GM23338 (cell line): ENCODE measurements around the gene SASS6. TPM values are rescaled to one million over a fixed set of nuclear protein-coding genes. Genes with fewer than 3 reads are reported as not detected.

Source experiments
- ATAC-seq: fragments of 200-7000 bp; cut with Tn5 transposase; 3 replicates; pipeline ENCODE4 v1.9.1; 2020
- DNase-seq: peaks from one replicate; pipeline ENCODE4 v3.0.0-alpha.2; 2015; ENCODE audit warnings: low spot score
- H2AFZ ChIP-seq: fragments of 200-600 bp; sonication (generic); 2 replicates; pipeline ENCODE4 v1.8.0; 2016; ENCODE audit warnings: antibody characterized with exemption, mild to moderate bottlenecking, moderate library complexity
- H3F3A ChIP-seq: fragments of 200-600 bp; sonication (generic); replicated peaks from 2 replicates; pipeline ENCODE4 v1.8.0; 2017; ENCODE audit warnings: antibody characterized with exemption, mixed run types, low read depth
- H3K27ac ChIP-seq: fragments of 200-600 bp; sonication (generic); 2 replicates; pipeline ENCODE4 v1.6.1; 2016; ENCODE audit warnings: low read depth
- H3K27me3 ChIP-seq: fragments of 200-600 bp; sonication (generic); 2 replicates; pipeline ENCODE4 v1.8.0; 2016; ENCODE audit warnings: mild to moderate bottlenecking, mixed run types, moderate library complexity; ENCODE audit not compliant: insufficient read depth
- H3K36me3 ChIP-seq: fragments of 200-600 bp; sonication (generic); 2 replicates; pipeline ENCODE4 v1.8.0; 2016; ENCODE audit warnings: mild to moderate bottlenecking; ENCODE audit not compliant: insufficient read depth
- H3K4me1 ChIP-seq: fragments of 200-600 bp; sonication (generic); 2 replicates; pipeline ENCODE4 v1.8.0; 2016; ENCODE audit warnings: mild to moderate bottlenecking, moderate library complexity; ENCODE audit not compliant: insufficient read depth
- H3K4me2 ChIP-seq: fragments of 200-600 bp; sonication (generic); 2 replicates; pipeline ENCODE4 v1.7.1; 2017; ENCODE audit warnings: mixed run types
- H3K4me3 ChIP-seq: fragments of 200-600 bp; sonication (generic); 2 replicates; pipeline ENCODE4 v1.6.1; 2016; ENCODE audit warnings: mixed run types
- H3K79me2 ChIP-seq: fragments of 200-600 bp; sonication (generic); replicated peaks from 2 replicates; pipeline ENCODE4 v1.8.0; 2017; ENCODE audit warnings: mild to moderate bottlenecking; ENCODE audit not compliant: insufficient read depth
- H3K9me2 ChIP-seq: fragments of 200-600 bp; sonication (generic); 2 replicates; pipeline ENCODE4 v1.8.0; 2017; ENCODE audit not compliant: insufficient read depth
- H4K20me1 ChIP-seq: fragments of 200-600 bp; sonication (generic); replicated peaks from 2 replicates; pipeline ENCODE4 v1.8.0; 2017; ENCODE audit warnings: mild to moderate bottlenecking; ENCODE audit not compliant: insufficient read depth
- H3K27ac Mint-ChIP-seq: 2 replicates; pipeline ENCODE4 v1.8.0; 2020; ENCODE audit warnings: inconsistent platforms, mild to moderate bottlenecking, moderate library complexity, mixed read lengths
- H3K27me3 Mint-ChIP-seq: 3 replicates; pipeline ENCODE4 v1.8.0; 2022; ENCODE audit warnings: low read depth, mild to moderate bottlenecking, moderate library complexity, mixed read lengths, inconsistent platforms; ENCODE audit not compliant: insufficient read depth, poor library complexity
- H3K36me3 Mint-ChIP-seq: 3 replicates; pipeline ENCODE4 v1.8.0; 2021; ENCODE audit warnings: low read depth, mild to moderate bottlenecking, inconsistent platforms, moderate library complexity, mixed read lengths
- H3K4me1 Mint-ChIP-seq: 3 replicates; pipeline ENCODE4 v1.8.0; 2020; ENCODE audit warnings: mild to moderate bottlenecking, inconsistent platforms, mixed read lengths
- H3K4me3 Mint-ChIP-seq: 3 replicates; pipeline ENCODE4 v1.8.0; 2021; ENCODE audit warnings: moderate library complexity, mild to moderate bottlenecking, inconsistent platforms, mixed read lengths
- H3K9me3 Mint-ChIP-seq: 3 replicates; pipeline ENCODE4 v1.8.0; 2020; ENCODE audit warnings: moderate library complexity, mild to moderate bottlenecking, inconsistent platforms, mixed read lengths
- CTCF ChIP-seq, 2 experiments: fragments of 200-600 bp in 1 of 2; sonication (generic) in 1 of 2; conservative IDR thresholded peaks; 2 replicates each; pipeline versions ENCODE4 v1.5.1 to v1.6.1; 2016 to 2017; ENCODE audit warnings: antibody characterized with exemption in 2 of 2, low read depth in 2 of 2, mild to moderate bottlenecking in 2 of 2, moderate library complexity in 1 of 2
- EZH2 ChIP-seq: fragments of 200-600 bp; sonication (generic); IDR thresholded peaks from one replicate; pipeline ENCODE4 v1.8.0; 2017; ENCODE audit warnings: antibody characterized with exemption, mild to moderate bottlenecking, low read depth; ENCODE audit not compliant: unreplicated experiment
- EZH2phosphoT487 ChIP-seq: fragments of 200-600 bp; sonication (generic); IDR thresholded peaks from one replicate; pipeline ENCODE4 v1.8.1; 2018; ENCODE audit warnings: antibody characterized with exemption; ENCODE audit not compliant: unreplicated experiment
- JUNB ChIP-seq: IDR thresholded peaks from one replicate; pipeline ENCODE4 v1.6.1; 2016; ENCODE audit warnings: antibody characterized with exemption; ENCODE audit not compliant: unreplicated experiment
- POLR2AphosphoS5 ChIP-seq: IDR thresholded peaks from 2 replicates; pipeline ENCODE4 v1.6.1; 2016; ENCODE audit warnings: antibody characterized with exemption, low read depth
- STAT1 ChIP-seq: IDR thresholded peaks from one replicate; pipeline ENCODE4 v1.6.1; 2016; ENCODE audit warnings: antibody characterized with exemption; ENCODE audit not compliant: unreplicated experiment
- ZNF114 ChIP-seq: fragments of 250-450 bp; sonication (Bioruptor Pico); IDR thresholded peaks from 2 replicates; pipeline ENCODE4 v1.5.0; 2020; ENCODE audit warnings: mild to moderate bottlenecking, moderate library complexity
- ZNF462 ChIP-seq: fragments of 250-450 bp; sonication (Bioruptor Pico); IDR thresholded peaks from 2 replicates; pipeline ENCODE4 v1.5.0; 2020; ENCODE audit warnings: mild to moderate bottlenecking, moderate library complexity
- polyA plus RNA-seq: library from polyadenylated mRNA; unstranded; fragments of >200 nt; fragmentation: Nextera tagmentation; extraction: Ambion mirVana; gene quantifications from 2 replicates; pipeline ENCODE4 v1.2.1, GENCODE V29; 2016
- total RNA-seq: library from RNA; depleted of rRNA; stranded (reverse); fragments of >200 nt; shearing (Covaris generic); gene quantifications from 2 replicates; pipeline ENCODE4 v1.2.3, GENCODE V29; 2014

The SASS6 gene
- total and polyA plus RNA-seq, 2 experiments from 2014 or later: 17.0 to 21.1 TPM

GRCh38 chr1:100037927-100038659, 94.6 kb downstream of the SASS6 start (continued):
- TF ChIP-seq EZH2 (no peak), ZNF462 (CRISPR knock-in tag) (no peak), ZNF114 (CRISPR knock-in tag) (no peak)

GRCh38 chr1:100037656-100037926, 95.1 kb downstream of the SASS6 start:
- peak overlapping the region; percentile 84 for H3K4me2 ChIP-seq
- ATAC-seq: peak; percentile 2; the same call in 2 of the 3 replicates
- no peaks in the 10 kb centered on the region for H3F3A ChIP-seq
- no peak for TF ChIP-seq EZH2phosphoT487
- no peak for TF ChIP-seq STAT1
- TF ChIP-seq JUNB: no peak
- no peak for TF ChIP-seq POLR2AphosphoS5
- TF ChIP-seq CTCF (conservative IDR thresholded peaks at IDR 0.05; ENCODE audit: low read depth in 2 of 2): no peak
- TF ChIP-seq EZH2: no peak
- no peak for TF ChIP-seq ZNF114 (CRISPR knock-in tag)

More at GRCh38 chr1:100037656-100037926, 95.1 kb downstream of the SASS6 start:
- peaks cover 25% of the 10 kb centered on the region for H3K4me1 Mint-ChIP-seq
- Histone ChIP-seq H3K9me2 (no peaks in the 10 kb centered on the region), H3K4me3 (peak overlapping the region; percentile 69), H3K27me3 (no peaks in the 10 kb centered on the region), H4K20me1 (peaks cover 15% of the 10 kb centered on the region), H3K4me1 (peaks cover 19% of the 10 kb centered on the region), H3K79me2 (peaks cover 67% of the 10 kb centered on the region), H3K36me3 (no peaks in the 10 kb centered on the region), H2AFZ (peak overlapping the region; percentile 70), H3K27ac (peak overlapping the region; percentile 92)
- DNase-seq: no peak
- H3K4me3 Mint-ChIP-seq: peak overlapping the region; percentile 91
- H3K27ac Mint-ChIP-seq: peak overlapping the region; percentile 100
- peaks cover 8% of the 10 kb centered on the region for H3K27me3 Mint-ChIP-seq
- H3K9me3 Mint-ChIP-seq: no peaks in the 10 kb centered on the region
- peaks cover 8% of the 10 kb centered on the region for H3K36me3 Mint-ChIP-seq
